ENCODE data around the gene SLC9C1. TPM values are rescaled to one million over a fixed set of nuclear protein-coding genes. Genes with fewer than 3 reads are reported as not detected.

SLC9C1 gene
- total RNA-seq, 2 donors from 2014 or later, result not detected

DNA sequence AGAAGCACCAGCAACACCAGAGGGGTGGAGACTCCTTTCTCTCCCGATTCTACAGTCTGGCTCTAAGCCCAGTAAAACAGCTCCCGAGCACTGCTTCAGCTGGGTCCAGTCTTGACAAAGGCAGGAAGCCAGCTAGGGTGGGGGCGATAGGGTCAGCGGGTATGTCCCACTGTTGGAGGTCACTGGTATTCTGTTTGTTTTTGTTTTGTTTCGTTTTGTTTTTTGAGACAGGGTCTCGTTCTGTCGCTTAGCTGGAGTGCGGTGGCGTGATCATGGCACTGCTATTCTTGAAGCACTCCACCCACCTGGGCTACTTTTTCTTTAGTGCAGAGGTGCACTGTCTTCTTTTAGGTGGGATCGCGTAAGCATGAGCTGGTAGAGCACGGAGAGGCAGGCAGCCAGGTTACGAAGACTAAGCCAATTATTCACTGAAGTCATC lies 177.2 kb downstream of the SLC9C1 start:
- no peak for ATAC-seq
- DNase-seq (ENCODE audit: low spot score in 2 of 2), result no peak
- Mint-ChIP-seq H3K9me3 (no peaks in the 10 kb centered on the region), H3K36me3 (peaks cover 0 to 6% of the 10 kb centered on the region in 2 donors), H3K27ac (no peak overlapping the region)

DNA sequence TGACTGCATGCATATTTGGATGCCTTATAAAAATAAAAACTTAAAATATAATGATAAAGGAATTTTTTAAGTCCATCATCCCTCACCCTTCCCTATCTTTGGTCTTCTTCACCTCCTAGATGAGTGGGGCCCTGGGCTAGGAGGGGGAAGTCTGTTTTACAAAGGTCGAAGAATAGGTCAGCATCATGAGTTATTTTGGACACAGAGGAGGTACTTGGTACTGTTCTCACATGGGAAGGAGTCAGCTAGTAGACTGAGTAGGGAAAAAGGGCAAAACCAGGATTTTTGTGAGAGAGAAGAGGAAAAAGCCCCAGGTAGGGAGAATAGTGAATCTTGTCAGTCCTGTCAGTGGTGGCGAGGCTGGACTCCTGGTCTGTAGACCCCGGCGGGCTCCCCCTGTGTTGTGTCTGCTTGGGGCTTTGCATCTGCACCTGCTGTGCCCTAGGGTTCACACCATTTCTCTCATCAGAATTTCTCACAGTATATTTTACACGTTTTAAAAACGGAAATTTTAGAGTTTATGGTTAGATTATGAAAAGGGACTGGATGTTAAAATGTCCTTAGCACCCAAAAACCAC lies 178.1 kb downstream of the SLC9C1 start:
- no peak for DNase-seq (ENCODE audit: low spot score in 2 of 2)
- no peak for ATAC-seq
- Mint-ChIP-seq H3K9me3 (no peaks in the 10 kb centered on the region), H3K27ac (peak overlapping the region in 1 of 2 donors; percentile 10), H3K36me3 (peaks cover 0 to 6% of the 10 kb centered on the region in 2 donors)

DNA sequence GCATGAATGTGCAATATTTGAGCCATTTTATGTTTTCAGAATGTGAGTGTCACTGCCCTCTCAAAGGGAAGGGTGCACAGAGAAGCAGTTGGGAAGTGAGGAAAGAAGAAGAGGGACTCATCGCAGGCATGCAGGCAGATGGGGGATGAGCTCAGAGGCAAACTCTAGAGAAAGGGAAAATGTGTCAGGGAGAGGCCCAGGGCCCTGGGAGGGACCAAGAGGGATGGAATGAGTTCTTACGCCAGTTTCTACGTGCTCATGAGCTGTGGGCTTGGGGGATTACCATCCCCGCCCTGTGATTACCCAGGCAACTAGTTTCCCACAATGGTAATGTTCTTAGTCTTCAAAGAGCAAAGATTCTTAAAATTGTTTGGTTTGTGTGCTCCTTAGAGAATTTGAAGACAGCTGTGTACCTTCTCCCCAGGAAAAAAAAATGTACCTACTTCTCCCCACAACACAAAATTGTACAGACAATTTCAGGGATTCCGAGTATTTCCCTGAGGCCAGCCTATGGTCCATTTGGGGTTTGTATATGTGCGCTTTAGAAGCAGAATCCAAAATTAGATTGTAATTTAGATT lies 178.8 kb downstream of the SLC9C1 start:
- ATAC-seq (peak; percentile 32 to 73), DNase-seq (ENCODE audit: low spot score in 2 of 2) (no peak)
- H3K9me3 Mint-ChIP-seq, result no peaks in the 10 kb centered on the region
- peaks cover 0 to 6% of the 10 kb centered on the region in 2 donors for H3K36me3 Mint-ChIP-seq
- H3K27ac Mint-ChIP-seq, result peak overlapping the region in 1 of 2 donors; percentile 32

DNA sequence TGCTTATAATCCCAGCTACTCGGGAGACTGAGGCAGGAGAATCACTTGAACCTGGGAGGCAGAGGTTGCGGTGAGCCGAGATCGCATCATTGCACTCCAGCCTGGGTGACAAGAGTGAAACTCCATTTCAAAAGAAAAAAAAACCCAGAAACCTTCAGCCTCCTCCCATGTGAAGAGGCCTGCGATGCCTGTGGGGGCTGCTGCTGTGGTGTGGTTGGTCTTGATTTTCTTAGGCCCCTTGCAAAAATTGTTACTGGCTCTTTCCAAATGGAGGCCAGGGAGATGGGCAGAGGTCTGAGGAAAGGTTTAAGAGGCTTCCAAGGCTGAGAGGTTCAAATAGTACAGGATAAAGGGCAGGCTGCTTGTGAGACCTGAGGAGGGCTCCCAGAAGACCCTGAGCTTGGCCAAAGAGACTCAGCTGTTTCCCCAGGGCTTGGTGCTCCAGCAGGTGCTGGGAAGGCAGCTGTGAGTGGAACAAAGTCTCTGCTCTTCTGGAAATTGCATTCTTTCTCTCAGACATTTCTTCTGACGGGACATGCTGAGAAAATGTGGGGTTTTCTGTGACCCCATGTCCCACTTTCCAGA lies 179.3 kb downstream of the SLC9C1 start:
- Mint-ChIP-seq H3K36me3 (peaks cover 0 to 3% of the 10 kb centered on the region in 2 donors), H3K27ac (peak overlapping the region in 1 of 2 donors; percentile 32), H3K9me3 (no peaks in the 10 kb centered on the region)
- ATAC-seq (no peak), DNase-seq (ENCODE audit: low spot score in 2 of 2) (no peak)

DNA sequence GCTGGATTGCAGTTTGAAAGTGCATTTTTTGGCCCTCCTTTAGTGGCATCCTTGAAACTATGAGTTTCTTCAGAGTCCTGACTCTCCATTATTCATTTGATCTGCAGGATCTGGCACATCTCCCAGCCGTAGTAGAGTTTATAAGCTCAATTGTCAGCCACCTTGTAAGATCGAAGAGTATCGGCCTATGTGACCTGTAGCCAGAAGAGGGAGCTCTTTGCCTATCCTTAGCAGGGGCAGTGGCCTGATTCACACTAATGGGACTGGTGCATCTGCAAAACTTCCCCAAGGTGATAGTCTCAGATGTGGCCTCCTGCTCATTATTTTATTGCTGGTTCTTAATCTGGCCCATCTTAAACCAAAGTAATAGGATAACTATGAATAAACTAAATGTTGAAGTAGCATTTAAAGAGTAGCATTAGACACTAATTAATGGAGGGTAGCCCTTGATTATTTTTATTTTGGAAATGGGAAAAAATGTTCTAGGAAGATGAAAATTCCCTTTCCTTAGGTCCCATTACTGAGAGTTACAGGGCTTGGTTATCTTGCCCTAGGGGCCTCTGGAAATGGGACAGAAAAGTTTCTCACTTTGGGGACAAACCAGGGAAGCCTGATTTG lies 182.1 kb downstream of the SLC9C1 start:
- Mint-ChIP-seq H3K9me3 (no peaks in the 10 kb centered on the region), H3K36me3 (no peaks in the 10 kb centered on the region), H3K27ac (no peak overlapping the region)
- peak; percentile 82 to 89 for ATAC-seq
- DNase-seq (ENCODE audit: low spot score in 2 of 2), result peak in 1 of 2 donors; percentile 64

DNA sequence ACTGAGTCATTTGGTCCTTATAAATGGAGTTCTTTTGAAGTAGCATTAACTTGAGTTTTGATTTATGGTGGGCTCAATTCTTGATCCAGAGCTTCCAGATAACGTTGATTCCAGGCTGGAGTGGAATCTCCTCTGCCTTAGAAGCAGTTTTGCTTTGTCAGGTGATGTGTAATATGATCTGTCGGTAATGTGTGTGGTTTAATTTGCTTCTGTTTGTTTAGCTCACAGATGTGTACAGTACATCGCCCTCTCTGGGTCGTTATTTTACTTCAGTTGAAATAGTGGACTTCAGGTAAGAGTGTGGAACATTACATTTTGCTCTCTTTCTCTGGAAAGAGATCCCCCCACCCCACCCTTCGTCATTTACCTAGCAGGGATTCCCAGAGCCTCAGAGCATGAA lies 184.7 kb downstream of the SLC9C1 start:
- DNase-seq (ENCODE audit: low spot score in 2 of 2), result no peak
- Mint-ChIP-seq H3K27ac (no peak overlapping the region), H3K36me3 (no peaks in the 10 kb centered on the region), H3K9me3 (no peaks in the 10 kb centered on the region)
- ATAC-seq, result no peak

DNA sequence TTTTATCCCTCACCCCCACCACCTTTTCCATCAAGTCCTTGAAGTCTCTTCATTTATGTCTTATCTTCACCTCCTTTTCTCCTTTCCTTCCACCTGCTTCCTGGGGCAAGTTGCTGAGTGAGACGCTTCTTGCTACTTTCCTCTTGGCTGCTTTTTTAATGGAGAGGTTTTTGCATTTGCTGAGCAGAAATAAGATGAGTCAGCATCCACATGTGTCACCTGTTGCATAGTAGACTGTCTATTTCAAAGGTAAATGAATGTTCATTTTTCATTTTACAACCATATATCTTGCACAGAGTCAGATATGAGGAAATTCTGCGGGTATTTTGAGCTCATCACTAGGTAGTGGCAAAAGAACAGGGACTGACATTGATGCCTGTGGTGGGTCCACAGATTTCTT lies 189.2 kb downstream of the SLC9C1 start:
- ATAC-seq (no peak), DNase-seq (ENCODE audit: low spot score in 2 of 2) (no peak)
- Mint-ChIP-seq H3K36me3 (peaks cover 5 to 7% of the 10 kb centered on the region in 2 donors), H3K27ac (no peak overlapping the region), H3K9me3 (no peaks in the 10 kb centered on the region)

DNA sequence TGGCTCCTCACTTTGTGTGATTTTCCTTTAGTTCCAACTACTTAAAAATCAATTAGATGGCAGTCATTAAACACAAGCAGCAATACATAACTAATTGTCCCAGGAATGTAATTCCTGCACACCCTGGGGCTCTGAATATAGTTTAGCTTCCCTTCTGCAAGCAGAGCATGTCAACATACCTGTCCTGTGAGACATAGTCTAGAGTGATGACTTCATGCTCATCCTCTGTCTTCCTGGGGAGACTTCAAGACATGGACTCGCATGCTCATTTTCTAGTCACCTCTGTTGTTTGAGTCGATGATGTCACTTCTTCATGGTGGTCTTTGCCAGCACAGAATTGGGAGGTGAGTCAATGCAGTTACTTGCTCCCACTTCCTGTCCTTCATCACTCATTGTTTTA lies 192.1 kb downstream of the SLC9C1 start:
- DNase-seq (ENCODE audit: low spot score in 2 of 2) (no peak), ATAC-seq (no peak)
- H3K27ac Mint-ChIP-seq, result no peak overlapping the region
- H3K36me3 Mint-ChIP-seq, result peaks cover 11 to 18% of the 10 kb centered on the region in 2 donors
- H3K9me3 Mint-ChIP-seq, result peaks cover 0 to 3% of the 10 kb centered on the region in 2 donors

DNA sequence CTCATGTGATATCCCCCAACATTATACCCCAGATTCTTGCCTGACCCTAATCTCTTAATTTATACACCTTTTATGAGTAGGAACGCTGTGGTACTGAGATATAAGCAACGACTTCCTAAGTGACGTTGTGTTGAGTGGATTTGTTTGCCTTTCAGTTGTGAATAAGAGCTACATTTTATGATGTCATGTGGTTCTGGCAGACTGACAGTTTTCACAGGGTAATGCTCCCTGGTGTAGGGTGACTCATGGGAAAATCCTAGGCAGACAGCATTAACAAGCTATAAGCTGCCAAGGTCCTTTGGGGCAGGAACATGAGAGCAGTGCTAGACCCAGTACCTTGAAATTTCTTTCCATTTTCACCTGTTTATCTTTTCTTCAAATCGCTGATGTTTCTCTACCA lies 196.6 kb downstream of the SLC9C1 start:
- H3K36me3 Mint-ChIP-seq, result peaks cover 6 to 16% of the 10 kb centered on the region in 2 donors
- no peak overlapping the region for H3K27ac Mint-ChIP-seq
- H3K9me3 Mint-ChIP-seq, result peaks cover 0 to 3% of the 10 kb centered on the region in 2 donors
- peak in 1 of 2 donors; percentile 17 for DNase-seq (ENCODE audit: low spot score in 2 of 2)
- ATAC-seq, result peak; percentile 99

DNA sequence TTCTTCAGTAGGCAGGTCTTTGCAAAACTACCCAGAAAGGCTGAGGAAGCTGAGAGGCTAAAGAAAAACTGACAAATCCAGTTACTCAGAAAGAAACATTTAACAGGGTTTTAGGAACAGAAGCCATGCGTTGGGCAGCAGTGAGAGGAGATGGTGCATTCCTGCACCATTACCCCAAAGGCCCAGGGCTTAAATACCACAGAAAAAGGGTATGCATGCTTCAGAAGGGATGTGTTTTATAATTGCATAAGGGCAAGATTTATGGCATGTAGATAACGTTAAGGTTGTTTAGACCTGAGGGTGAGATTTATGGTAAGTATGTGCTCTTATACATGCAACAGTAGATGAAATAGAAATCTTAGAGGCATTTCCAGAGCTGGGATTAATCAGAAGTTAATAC lies 197.8 kb downstream of the SLC9C1 start:
- Mint-ChIP-seq H3K36me3 (peaks cover 6 to 18% of the 10 kb centered on the region in 2 donors), H3K27ac (no peak overlapping the region), H3K9me3 (peaks cover 0 to 3% of the 10 kb centered on the region in 2 donors)
- DNase-seq (ENCODE audit: low spot score in 2 of 2) (no peak), ATAC-seq (no peak)

DNA sequence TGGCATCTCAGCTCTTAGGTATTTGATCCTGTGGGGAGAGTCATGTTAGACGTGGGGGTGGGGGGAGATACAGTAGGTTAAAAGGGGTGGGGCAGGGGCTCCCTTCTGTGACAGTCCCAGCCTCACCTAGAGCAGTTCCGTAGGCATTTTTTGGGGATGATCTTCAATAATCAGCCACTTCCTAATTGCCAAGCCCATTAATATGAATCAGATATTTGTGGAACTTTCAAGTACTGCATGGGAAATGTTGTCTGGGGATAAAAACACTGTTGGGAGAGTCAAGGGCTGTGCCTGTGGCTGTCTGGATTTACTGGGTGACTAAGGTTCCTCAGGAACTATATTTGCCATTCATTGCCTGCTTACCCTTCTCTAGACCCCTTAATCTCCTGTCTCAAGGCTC lies 198.3 kb downstream of the SLC9C1 start:
- no peak overlapping the region for H3K27ac Mint-ChIP-seq
- H3K36me3 Mint-ChIP-seq, result peaks cover 6 to 21% of the 10 kb centered on the region in 2 donors
- ATAC-seq, result no peak
- peaks cover 0 to 3% of the 10 kb centered on the region in 2 donors for H3K9me3 Mint-ChIP-seq
- DNase-seq (ENCODE audit: low spot score in 2 of 2), result no peak

DNA sequence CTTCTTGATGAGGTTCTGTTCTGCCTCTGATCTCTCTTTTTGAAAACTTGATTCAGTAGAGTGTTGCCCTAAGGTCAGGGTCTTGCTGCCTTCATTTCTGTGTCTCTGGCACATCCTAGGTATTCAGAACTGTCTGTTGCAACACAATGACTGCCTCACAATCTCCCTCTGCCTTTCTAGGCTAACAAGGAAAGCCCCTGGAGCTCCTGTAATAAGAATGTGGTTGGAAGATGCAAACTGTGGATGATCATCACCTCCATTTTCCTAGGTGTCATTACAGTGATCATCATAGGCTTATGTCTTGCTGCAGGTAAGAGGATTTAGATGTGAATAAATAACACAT lies 200.9 kb downstream of the SLC9C1 start:
- DNase-seq (ENCODE audit: low spot score in 2 of 2) (no peak), ATAC-seq (no peak)
- H3K27ac Mint-ChIP-seq, result no peak overlapping the region
- no peaks in the 10 kb centered on the region for H3K9me3 Mint-ChIP-seq
- peaks cover 1 to 13% of the 10 kb centered on the region in 2 donors for H3K36me3 Mint-ChIP-seq

DNA sequence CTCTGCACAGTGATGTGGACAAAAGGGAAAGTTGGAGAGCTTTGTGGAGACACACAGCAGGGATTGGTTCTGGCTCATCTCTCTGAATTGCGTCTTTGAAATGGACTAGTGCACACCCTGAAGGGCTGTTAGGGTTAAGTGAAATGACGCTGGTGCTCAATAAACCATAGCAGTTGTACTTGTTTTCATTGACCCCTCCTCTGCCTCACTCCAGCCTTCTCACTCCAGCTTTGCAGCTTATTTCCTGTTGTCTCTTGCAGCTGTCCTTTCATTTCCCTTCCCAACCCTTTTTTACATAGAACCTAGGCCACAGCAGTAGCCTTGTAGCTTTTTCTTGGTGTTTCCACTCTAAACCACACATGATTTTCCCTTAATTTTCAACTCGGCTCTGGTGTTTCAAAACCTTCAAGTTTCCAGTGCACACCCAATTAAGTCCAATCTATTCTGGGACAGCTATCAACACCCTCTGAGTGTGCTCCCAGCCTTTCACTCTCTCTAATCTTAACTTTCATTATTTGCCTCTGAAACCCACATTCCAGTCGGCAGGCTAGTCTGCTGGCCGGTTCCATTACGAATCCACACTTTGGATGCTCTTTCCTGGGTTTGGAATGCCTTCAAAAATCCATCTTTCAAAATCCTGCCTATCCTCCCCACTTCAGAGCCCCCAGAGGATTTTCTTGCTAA lies 201.4 kb downstream of the SLC9C1 start:
- H3K9me3 Mint-ChIP-seq, result no peaks in the 10 kb centered on the region
- H3K27ac Mint-ChIP-seq, result no peak overlapping the region
- no peak for ATAC-seq
- H3K36me3 Mint-ChIP-seq, result peaks cover 7 to 9% of the 10 kb centered on the region in 2 donors
- no peak for DNase-seq (ENCODE audit: low spot score in 2 of 2)

DNA sequence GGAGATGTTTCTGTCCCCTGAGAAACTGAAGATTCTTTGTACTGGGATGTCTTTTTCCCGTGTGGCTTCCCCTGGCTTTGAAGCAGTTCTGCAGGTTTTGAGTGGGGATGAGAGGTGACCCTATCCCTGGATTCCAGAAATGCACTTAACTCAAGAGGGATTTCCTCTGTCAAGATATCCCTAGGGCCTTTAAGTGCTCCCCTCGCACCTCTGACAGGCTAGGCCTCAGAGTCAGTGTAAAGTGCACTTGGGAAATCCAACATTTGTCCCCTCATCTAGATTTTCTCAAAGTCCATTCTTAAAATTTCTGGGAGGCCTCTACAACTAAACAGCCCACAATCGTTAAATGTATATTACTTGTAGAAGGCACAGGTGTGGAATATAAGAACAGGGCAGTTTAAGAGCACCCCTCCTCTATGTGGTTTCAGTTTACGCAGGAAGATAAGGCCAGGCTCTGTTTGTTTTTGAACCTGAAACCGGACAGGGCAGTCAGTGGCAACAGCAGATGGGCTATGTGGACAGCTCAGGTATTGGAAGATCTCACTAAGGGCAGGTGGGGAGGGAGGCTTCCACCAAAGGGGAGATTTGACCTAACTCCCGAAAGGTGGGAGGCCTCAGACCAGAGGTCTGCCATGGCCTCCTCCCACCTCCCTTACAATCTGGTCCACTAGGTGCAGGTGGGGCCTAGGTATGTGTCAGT lies 203.0 kb downstream of the SLC9C1 start:
- Mint-ChIP-seq H3K27ac (no peak overlapping the region), H3K36me3 (peaks cover 9 to 13% of the 10 kb centered on the region in 2 donors), H3K9me3 (no peaks in the 10 kb centered on the region)
- ATAC-seq, result no peak
- DNase-seq (ENCODE audit: low spot score in 2 of 2), result no peak
